ENCODE data around the gene EDEM2. TPM values are rescaled to one million over a fixed set of nuclear protein-coding genes. Genes with fewer than 3 reads are reported as not detected.

EDEM2 gene
- total and polyA plus RNA-seq, 2 of the 13 experiments (the other 11 are each of a cell fraction or from before 2014, with no cell fraction given): 33.1 to 46.9 TPM

DNA sequence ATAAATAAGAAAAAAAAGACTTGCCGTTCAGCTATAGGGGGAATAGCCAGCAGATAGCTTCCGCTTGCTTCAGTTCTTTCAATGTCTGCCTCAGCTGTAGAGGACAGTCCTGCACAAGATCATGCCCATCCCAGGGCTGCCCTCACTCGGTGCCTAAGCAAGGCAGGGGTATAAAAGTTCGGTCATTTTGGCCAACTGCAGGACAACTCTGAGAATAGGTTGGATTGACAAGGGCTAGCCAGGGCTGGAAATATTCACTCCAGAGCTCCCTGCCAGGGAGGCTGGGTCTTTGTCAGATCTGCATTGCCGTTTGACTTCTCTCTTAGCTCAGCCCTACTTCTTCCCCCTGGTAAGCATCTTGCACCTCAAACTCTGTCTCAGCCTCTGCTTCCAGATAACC, 33.1 kb upstream of the EDEM2 start:
- H3K79me2 ChIP-seq (ENCODE audit: insufficient read depth, low read length): no peaks in the 10 kb centered on the region
- H3K27me3 ChIP-seq (ENCODE audit: control insufficient read depth in 1 of 2, insufficient read depth in 2 of 2, low read length in 2 of 2): no peaks in the 10 kb centered on the region; a peak in 1 of 5 replicates
- ChIA-PET CTCF (ENCODE audit: low intra/inter-chr PET ratio, low total read pairs) (no interaction called here), POLR2A (interaction anchor here (0.9 kb wide), 1 partner anchor 33 kb away, joined by 3 read pairs; the partner anchor contains the start of gene EDEM2)
- no peaks in the 10 kb centered on the region for H3K9me3 ChIP-seq (ENCODE audit: low read length)
- WGBS (ENCODE audit: low lambda C conversion rate): 75% methylated on average over 5 of the region's 5 CpGs
- in situ Hi-C loops (cut with HindIII; ENCODE audit: extremely low pct_ligation_motif_present, low pct_unique_long_range_greater_than_20kb) (no loop called here), intact Hi-C loops (cut with micrococcal nuclease; ENCODE audit: unreplicated experiment) (no loop called here)
- DNase-seq (ENCODE audit: low spot score) (no peak), FAIRE-seq (no peak), ATAC-seq (no peak)
- H2AFZ ChIP-seq (ENCODE audit: low read length): no peak overlapping the region
- H3K36me3 ChIP-seq (replicated peaks in 1 of 2; ENCODE audit: control insufficient read depth in 1 of 2, insufficient read depth in 2 of 2, low read length in 2 of 2): no peaks in the 10 kb centered on the region
- BruUV-seq (replicated peaks): no TSS peak
- no peaks in the 10 kb centered on the region for H4K20me1 ChIP-seq (ENCODE audit: insufficient read depth, low read length)
- H3K4me2 ChIP-seq (ENCODE audit: low read depth, low read length): no peak overlapping the region
- no peak overlapping the region for H3K4me3 ChIP-seq (replicated peaks in 1 of 3; ENCODE audit: insufficient read depth in 1 of 3, low read depth in 2 of 3, low read length in 3 of 3)
- TF ChIP-seq TCF12 (IDR thresholded peaks at IDR 0.05) (no peak), TCF12 (CRISPR knock-in tag; IDR thresholded peaks at IDR 0.05) (0 out of 2 replicates have a peak, but pooled peaks have one; percentile 44), ZNF331 (CRISPR knock-in tag; IDR thresholded peaks at IDR 0.05) (no peak)
- H3K4me1 ChIP-seq (ENCODE audit: insufficient read depth, low read length): peaks cover 11% of the 10 kb centered on the region
- H3K27ac ChIP-seq (ENCODE audit: extremely low read length, insufficient read depth, low read length): no peak overlapping the region
- no peak overlapping the region for H3K9ac ChIP-seq (ENCODE audit: insufficient read depth, low read depth, low read length)

DNA sequence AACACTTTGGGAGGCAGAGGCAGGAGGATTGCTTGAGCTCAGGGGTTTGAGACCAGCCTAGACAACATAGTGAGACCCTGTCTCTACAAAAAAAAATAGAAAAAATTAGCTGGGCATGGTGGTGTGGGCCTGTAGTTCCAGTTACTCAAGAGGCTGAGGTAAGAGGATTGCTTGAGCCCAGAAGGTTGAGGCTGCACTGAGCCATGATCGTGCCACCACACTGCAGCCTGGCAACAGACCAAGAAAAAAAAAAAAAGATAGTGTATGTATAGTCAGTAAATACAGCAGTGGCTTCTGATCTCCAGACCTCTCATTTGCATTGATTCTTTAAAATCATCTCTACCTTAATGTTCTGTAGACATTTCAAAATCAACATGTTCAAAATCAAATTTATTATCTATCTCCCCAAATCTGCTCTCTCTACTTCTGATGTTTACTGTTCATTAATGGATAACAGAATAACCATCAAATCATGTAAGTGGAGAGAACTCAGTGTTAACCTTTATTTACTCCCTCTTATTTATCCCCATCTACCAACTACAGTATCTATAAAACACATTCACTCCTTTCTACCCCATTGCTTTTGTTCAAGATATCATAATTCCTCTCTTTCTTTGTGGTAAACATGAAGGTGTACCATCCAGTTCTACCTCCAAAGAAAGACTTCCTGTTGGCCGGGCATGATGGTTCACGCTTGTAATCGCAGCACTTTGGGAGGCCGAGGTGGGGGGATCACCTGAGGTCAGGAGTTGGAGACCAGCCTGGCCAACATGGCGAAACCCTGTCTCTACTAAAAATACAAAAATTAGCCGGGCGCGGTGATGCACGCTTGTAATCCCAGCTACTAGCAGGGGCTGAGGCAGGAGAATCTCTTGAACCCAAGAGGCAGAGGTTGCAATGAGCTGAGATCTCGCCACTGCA, 32.4 kb upstream of the EDEM2 start:
- 47% methylated on average over 11 of the region's 11 CpGs for WGBS (ENCODE audit: low lambda C conversion rate)
- POLR2A ChIA-PET: no interaction called here
- CTCF ChIA-PET (ENCODE audit: low intra/inter-chr PET ratio, low total read pairs): no interaction called here
- H3K27me3 ChIP-seq (ENCODE audit: control insufficient read depth in 1 of 2, insufficient read depth in 2 of 2, low read length in 2 of 2): no peaks in the 10 kb centered on the region; a peak in 1 of 5 replicates
- H3K27ac ChIP-seq (ENCODE audit: extremely low read length, insufficient read depth, low read length): no peak overlapping the region
- H3K4me2 ChIP-seq (ENCODE audit: low read depth, low read length): peak overlapping the region; percentile 26; the same call in 1 of the 2 replicates
- in situ Hi-C loops (cut with HindIII; ENCODE audit: extremely low pct_ligation_motif_present, low pct_unique_long_range_greater_than_20kb): no loop called here
- no peaks in the 10 kb centered on the region for H3K36me3 ChIP-seq (replicated peaks in 1 of 2; ENCODE audit: control insufficient read depth in 1 of 2, insufficient read depth in 2 of 2, low read length in 2 of 2)
- intact Hi-C loops (cut with micrococcal nuclease; ENCODE audit: unreplicated experiment): no loop called here
- H3K4me1 ChIP-seq (ENCODE audit: insufficient read depth, low read length): peaks cover 18% of the 10 kb centered on the region
- BruUV-seq (replicated peaks): no TSS peak
- H3K9me3 ChIP-seq (ENCODE audit: low read length): no peaks in the 10 kb centered on the region
- H3K4me3 ChIP-seq (replicated peaks in 1 of 3; ENCODE audit: insufficient read depth in 1 of 3, low read depth in 2 of 3, low read length in 3 of 3): no peak overlapping the region
- FAIRE-seq (no peak), DNase-seq (ENCODE audit: low spot score) (no peak), ATAC-seq (no peak)
- H3K9ac ChIP-seq (ENCODE audit: insufficient read depth, low read depth, low read length): no peak overlapping the region
- H3K79me2 ChIP-seq (ENCODE audit: insufficient read depth, low read length): no peaks in the 10 kb centered on the region
- no peaks in the 10 kb centered on the region for H4K20me1 ChIP-seq (ENCODE audit: insufficient read depth, low read length)
- H2AFZ ChIP-seq (ENCODE audit: low read length): no peak overlapping the region
- no peak for TF ChIP-seq NR2F1 (CRISPR knock-in tag; IDR thresholded peaks at IDR 0.05)
- no peak for TF ChIP-seq NFIC (IDR thresholded peaks at IDR 0.05; ENCODE audit: low read length)
- TF ChIP-seq RXRB (CRISPR knock-in tag; IDR thresholded peaks at IDR 0.05; ENCODE audit: borderline replicate concordance): 0 out of 2 replicates have a peak, but pooled peaks have one; percentile 7
- 0 out of 2 replicates have a peak, but pooled peaks have one; percentile 18 for TF ChIP-seq MIXL1 (CRISPR knock-in tag; IDR thresholded peaks at IDR 0.05)
- 0 out of 2 replicates have a peak, but pooled peaks have one; percentile 1 for TF ChIP-seq BRD4 (CRISPR knock-in tag; IDR thresholded peaks at IDR 0.05)
- TF ChIP-seq, protein P1, sequence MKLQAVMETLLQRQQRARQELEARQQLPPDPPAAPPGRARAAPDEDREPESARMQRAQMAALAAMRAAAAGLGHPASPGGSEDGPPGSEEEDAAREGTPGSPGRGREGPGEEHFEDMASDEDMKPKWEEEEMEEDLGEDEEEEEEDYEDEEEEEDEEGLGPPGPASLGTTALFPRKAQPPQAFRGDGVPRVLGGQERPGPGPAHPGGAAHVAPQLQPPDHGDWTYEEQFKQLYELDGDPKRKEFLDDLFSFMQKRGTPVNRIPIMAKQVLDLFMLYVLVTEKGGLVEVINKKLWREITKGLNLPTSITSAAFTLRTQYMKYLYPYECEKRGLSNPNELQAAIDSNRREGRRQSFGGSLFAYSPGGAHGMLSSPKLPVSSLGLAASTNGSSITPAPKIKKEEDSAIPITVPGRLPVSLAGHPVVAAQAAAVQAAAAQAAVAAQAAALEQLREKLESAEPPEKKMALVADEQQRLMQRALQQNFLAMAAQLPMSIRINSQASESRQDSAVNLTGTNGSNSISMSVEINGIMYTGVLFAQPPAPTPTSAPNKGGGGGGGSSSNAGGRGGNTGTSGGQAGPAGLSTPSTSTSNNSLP (IDR thresholded peaks at IDR 0.05; ENCODE audit: low read depth, low read length): 0 out of 2 replicates have a peak, but pooled peaks have one; percentile 39
- TF ChIP-seq, protein P2, sequence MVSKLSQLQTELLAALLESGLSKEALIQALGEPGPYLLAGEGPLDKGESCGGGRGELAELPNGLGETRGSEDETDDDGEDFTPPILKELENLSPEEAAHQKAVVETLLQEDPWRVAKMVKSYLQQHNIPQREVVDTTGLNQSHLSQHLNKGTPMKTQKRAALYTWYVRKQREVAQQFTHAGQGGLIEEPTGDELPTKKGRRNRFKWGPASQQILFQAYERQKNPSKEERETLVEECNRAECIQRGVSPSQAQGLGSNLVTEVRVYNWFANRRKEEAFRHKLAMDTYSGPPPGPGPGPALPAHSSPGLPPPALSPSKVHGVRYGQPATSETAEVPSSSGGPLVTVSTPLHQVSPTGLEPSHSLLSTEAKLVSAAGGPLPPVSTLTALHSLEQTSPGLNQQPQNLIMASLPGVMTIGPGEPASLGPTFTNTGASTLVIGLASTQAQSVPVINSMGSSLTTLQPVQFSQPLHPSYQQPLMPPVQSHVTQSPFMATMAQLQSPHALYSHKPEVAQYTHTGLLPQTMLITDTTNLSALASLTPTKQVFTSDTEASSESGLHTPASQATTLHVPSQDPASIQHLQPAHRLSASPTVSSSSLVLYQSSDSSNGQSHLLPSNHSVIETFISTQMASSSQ (IDR thresholded peaks at IDR 0.05; ENCODE audit: low read depth): peak; percentile 34; the same call in 1 of the 2 replicates
- TF ChIP-seq, protein P2 (CRISPR knock-in tag; IDR thresholded peaks at IDR 0.05; ENCODE audit: borderline replicate concordance): no peak

Data from HepG2 (cell line).